Thoracic aorta (tissue), 2 donors: ENCODE measurements around the gene DNAJC11. TPM values are rescaled to one million over a fixed set of nuclear protein-coding genes. Genes with fewer than 3 reads are reported as not detected.
"Not testable (repeated sequence)": the region's sequence is repeated elsewhere in the genome, so short reads cannot be mapped to it uniquely, and the experiment has no call there.

ENCODE experiments used
- ATAC-seq: fragments of 150-250 bp; one replicate; pipeline ENCODE4 v1.8.0; 2017; ENCODE audit warnings: low read depth; ENCODE audit not compliant: insufficient number of reproducible peaks, low FRiP score
- DNase-seq: peaks from one replicate; pipeline ENCODE4 v3.0.0-alpha.2; 2020; ENCODE audit warnings: low spot score
- H3K27ac ChIP-seq, 2 donors: fragments of 200-600 bp; sonication (generic); 1 replicate in 1 of 2; 2 replicates in 1 of 2; pipeline ENCODE4 v1.5.1; 2016; ENCODE audit warnings: mild to moderate bottlenecking in 2 of 2, moderate library complexity in 2 of 2
- H3K27me3 ChIP-seq: fragments of 200-600 bp; sonication (generic); replicated peaks from 2 replicates; pipeline ENCODE4 v1.6.0; 2016; ENCODE audit warnings: mild to moderate bottlenecking; ENCODE audit not compliant: insufficient read depth
- H3K36me3 ChIP-seq: fragments of 200-600 bp; sonication (generic); one replicate; pipeline ENCODE4 v1.5.1; 2016
- H3K4me1 ChIP-seq, 2 donors: fragments of 200-600 bp; sonication (generic); 1 replicate in 1 of 2; 2 replicates in 1 of 2; pipeline versions ENCODE4 v1.5.1 to v1.6.0; 2016; ENCODE audit warnings: low read depth in 2 of 2, mild to moderate bottlenecking in 1 of 2; ENCODE audit not compliant: control insufficient read depth in 1 of 2
- H3K4me3 ChIP-seq: fragments of 200-600 bp; sonication (generic); 2 replicates; pipeline ENCODE4 v1.5.1; 2016; ENCODE audit warnings: mild to moderate bottlenecking
- H3K9me3 ChIP-seq: fragments of 200-600 bp; sonication (generic); 2 replicates; pipeline ENCODE4 v1.5.1; 2016
- total RNA-seq, 2 donors: library from RNA; depleted of rRNA; stranded (reverse); fragments of >200 nt; gene quantifications; one replicate each; pipeline versions ENCODE4 v1.1.0 to v1.2.3, GENCODE V29; 2016
- TF ChIP-seq, protein P1 (sequence below): fragments of 200-600 bp; sonication (generic); IDR thresholded peaks from one replicate; pipeline ENCODE4 v1.5.1; 2019; ENCODE audit warnings: antibody characterized with exemption

Gene DNAJC11
- total RNA-seq, 2 donors from 2014 or later, result 19.4 to 40.4 TPM

- no peaks in the 10 kb centered on the region for H3K27me3 ChIP-seq
- no peak for ATAC-seq
- H3K4me3 ChIP-seq, result no peak overlapping the region
- TF ChIP-seq, protein P1, sequence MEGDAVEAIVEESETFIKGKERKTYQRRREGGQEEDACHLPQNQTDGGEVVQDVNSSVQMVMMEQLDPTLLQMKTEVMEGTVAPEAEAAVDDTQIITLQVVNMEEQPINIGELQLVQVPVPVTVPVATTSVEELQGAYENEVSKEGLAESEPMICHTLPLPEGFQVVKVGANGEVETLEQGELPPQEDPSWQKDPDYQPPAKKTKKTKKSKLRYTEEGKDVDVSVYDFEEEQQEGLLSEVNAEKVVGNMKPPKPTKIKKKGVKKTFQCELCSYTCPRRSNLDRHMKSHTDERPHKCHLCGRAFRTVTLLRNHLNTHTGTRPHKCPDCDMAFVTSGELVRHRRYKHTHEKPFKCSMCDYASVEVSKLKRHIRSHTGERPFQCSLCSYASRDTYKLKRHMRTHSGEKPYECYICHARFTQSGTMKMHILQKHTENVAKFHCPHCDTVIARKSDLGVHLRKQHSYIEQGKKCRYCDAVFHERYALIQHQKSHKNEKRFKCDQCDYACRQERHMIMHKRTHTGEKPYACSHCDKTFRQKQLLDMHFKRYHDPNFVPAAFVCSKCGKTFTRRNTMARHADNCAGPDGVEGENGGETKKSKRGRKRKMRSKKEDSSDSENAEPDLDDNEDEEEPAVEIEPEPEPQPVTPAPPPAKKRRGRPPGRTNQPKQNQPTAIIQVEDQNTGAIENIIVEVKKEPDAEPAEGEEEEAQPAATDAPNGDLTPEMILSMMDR, result no peak
- DNase-seq, result no peak
- no peaks in the 10 kb centered on the region for H3K9me3 ChIP-seq
- H3K4me1 ChIP-seq, result peaks cover 11 to 15% of the 10 kb centered on the region in 2 donors
- H3K36me3 ChIP-seq, result no peaks in the 10 kb centered on the region
- H3K27ac ChIP-seq, result no peak overlapping the region
Measured at GRCh38 chr1:6704746-6705145, 3.1 kb upstream of the DNAJC11 start.

GRCh38 chr1:6703016-6703415 is 1.4 kb upstream of the DNAJC11 start:
- DNase-seq, result no peak

GRCh38 chr1:6700853-6701436 is 671 bp downstream of the DNAJC11 start:
- ATAC-seq, result no peak
- Histone ChIP-seq H3K27ac (peak overlapping the region; percentile 45 to 62), H3K9me3 (no peaks in the 10 kb centered on the region), H3K27me3 (no peaks in the 10 kb centered on the region), H3K4me1 (peaks cover 11 to 16% of the 10 kb centered on the region in 2 donors), H3K36me3 (no peaks in the 10 kb centered on the region), H3K4me3 (peak overlapping the region; percentile 81)
- no peak for DNase-seq
- TF ChIP-seq, protein P1, result no peak

More at GRCh38 chr1:6703016-6703415, 1.4 kb upstream of the DNAJC11 start:
- Histone ChIP-seq H3K9me3 (no peaks in the 10 kb centered on the region), H3K4me3 (no peak overlapping the region), H3K36me3 (no peaks in the 10 kb centered on the region), H3K4me1 (peaks cover 11 to 16% of the 10 kb centered on the region in 2 donors), H3K27ac (no peak overlapping the region), H3K27me3 (no peaks in the 10 kb centered on the region)
- no peak for ATAC-seq
- TF ChIP-seq, protein P1, result no peak

- DNase-seq, result not testable (repeated sequence)
Measured at GRCh38 chr1:6699915-6700314, 1.7 kb downstream of the DNAJC11 start.

GRCh38 chr1:6695868-6696267 is 5.7 kb downstream of the DNAJC11 start:
- Histone ChIP-seq H3K36me3 (no peaks in the 10 kb centered on the region), H3K27me3 (no peaks in the 10 kb centered on the region), H3K9me3 (no peaks in the 10 kb centered on the region), H3K4me3 (no peak overlapping the region), H3K4me1 (peaks cover 9 to 12% of the 10 kb centered on the region in 2 donors), H3K27ac (no peak overlapping the region)
- DNase-seq (no peak), ATAC-seq (no peak)
- TF ChIP-seq, protein P1, result no peak

More at GRCh38 chr1:6699915-6700314, 1.7 kb downstream of the DNAJC11 start:
- H3K4me1 ChIP-seq, result peaks cover 11 to 16% of the 10 kb centered on the region in 2 donors
- H3K4me3 ChIP-seq, H3K9me3 ChIP-seq, H3K36me3 ChIP-seq, H3K27me3 ChIP-seq, ATAC-seq, H3K27ac ChIP-seq: not testable (repeated sequence)
